ENCODE results near the gene ZNF530. TPM values are rescaled to one million over a fixed set of nuclear protein-coding genes. Genes with fewer than 3 reads are reported as not detected.

The ZNF530 gene
- total RNA-seq, 2 donors from 2014 or later: 2.5 to 4.4 TPM

GRCh38 chr19:57632987-57633831, 33.5 kb downstream of the ZNF530 start, which contains the start of gene ZNF211:
ZNF211 (plus strand) TSS chr19:57633168; CDS start chr19:57633347, 179 bp downstream.
- H3K27me3 Mint-ChIP-seq: no peaks in the 10 kb centered on the region
- peak within 1 kb of the TSS; percentile 88 for H3K27ac Mint-ChIP-seq
- peak; percentile 100 for ATAC-seq
- peaks cover 11% of the 10 kb centered on the region for H3K4me1 Mint-ChIP-seq
- H3K36me3 Mint-ChIP-seq (ENCODE audit: low read depth): peaks cover 3% of the 10 kb centered on the region
- peaks cover 3% of the 10 kb centered on the region for H3K9me3 ChIP-seq (ENCODE audit: control insufficient read depth, low read length, poor library complexity, severe bottlenecking)
- peak; percentile 66 to 76 (median 75) for DNase-seq
- H3K4me3 Mint-ChIP-seq: peak within 1 kb of the TSS; percentile 92

- DNase-seq (no peak), ATAC-seq (no peak)
- Mint-ChIP-seq H3K27ac (peak overlapping the region; percentile 88), H3K27me3 (no peaks in the 10 kb centered on the region), H3K4me1 (peaks cover 11% of the 10 kb centered on the region), H3K4me3 (peak overlapping the region; percentile 92), H3K36me3 (ENCODE audit: low read depth) (peaks cover 3% of the 10 kb centered on the region)
- H3K9me3 ChIP-seq (ENCODE audit: control insufficient read depth, low read length, poor library complexity, severe bottlenecking): peaks cover 7% of the 10 kb centered on the region
Observed at GRCh38 chr19:57633832-57634131, 34.1 kb downstream of the ZNF530 start.

GRCh38 chr19:57637379-57637778, 37.7 kb downstream of the ZNF530 start:
- no peak overlapping the region for H3K27ac Mint-ChIP-seq
- H3K9me3 ChIP-seq (ENCODE audit: control insufficient read depth, low read length, poor library complexity, severe bottlenecking): peaks cover 41% of the 10 kb centered on the region
- H3K36me3 Mint-ChIP-seq (ENCODE audit: low read depth): peaks cover 12% of the 10 kb centered on the region
- H3K27me3 Mint-ChIP-seq: no peaks in the 10 kb centered on the region
- DNase-seq (no peak), ATAC-seq (no peak)
- no peak overlapping the region for H3K4me3 Mint-ChIP-seq
- peaks cover 11% of the 10 kb centered on the region for H3K4me1 Mint-ChIP-seq

GRCh38 chr19:57641715-57642234, 42.1 kb downstream of the ZNF530 start:
- no peak for ATAC-seq
- no peaks in the 10 kb centered on the region for H3K27me3 Mint-ChIP-seq
- H3K9me3 ChIP-seq (ENCODE audit: control insufficient read depth, low read length, poor library complexity, severe bottlenecking): peaks cover 39% of the 10 kb centered on the region
- DNase-seq: no peak
- no peak overlapping the region for H3K27ac Mint-ChIP-seq
- peaks cover 8% of the 10 kb centered on the region for H3K36me3 Mint-ChIP-seq (ENCODE audit: low read depth)
- no peak overlapping the region for H3K4me3 Mint-ChIP-seq
- no peaks in the 10 kb centered on the region for H3K4me1 Mint-ChIP-seq

- Mint-ChIP-seq H3K4me3 (no peak overlapping the region), H3K4me1 (no peaks in the 10 kb centered on the region), H3K27ac (no peak overlapping the region), H3K27me3 (no peaks in the 10 kb centered on the region), H3K36me3 (ENCODE audit: low read depth) (peaks cover 8% of the 10 kb centered on the region)
- ATAC-seq: no peak
- peaks cover 39% of the 10 kb centered on the region for H3K9me3 ChIP-seq (ENCODE audit: control insufficient read depth, low read length, poor library complexity, severe bottlenecking)
- no peak for DNase-seq
Observed at GRCh38 chr19:57642396-57643046, 42.8 kb downstream of the ZNF530 start.

GRCh38 chr19:57643734-57644133, 44.0 kb downstream of the ZNF530 start:
- H3K4me3 Mint-ChIP-seq: no peak overlapping the region
- no peak overlapping the region for H3K27ac Mint-ChIP-seq
- peaks cover 8% of the 10 kb centered on the region for H3K36me3 Mint-ChIP-seq (ENCODE audit: low read depth)
- no peak for DNase-seq
- no peak for ATAC-seq
- peaks cover 36% of the 10 kb centered on the region for H3K9me3 ChIP-seq (ENCODE audit: control insufficient read depth, low read length, poor library complexity, severe bottlenecking)
- H3K4me1 Mint-ChIP-seq: no peaks in the 10 kb centered on the region
- H3K27me3 Mint-ChIP-seq: no peaks in the 10 kb centered on the region

GRCh38 chr19:57648331-57649003, 48.8 kb downstream of the ZNF530 start:
- Mint-ChIP-seq H3K4me3 (no peak overlapping the region), H3K36me3 (ENCODE audit: low read depth) (peaks cover 4% of the 10 kb centered on the region), H3K4me1 (no peaks in the 10 kb centered on the region), H3K27me3 (no peaks in the 10 kb centered on the region), H3K27ac (no peak overlapping the region)
- no peak for DNase-seq
- H3K9me3 ChIP-seq (ENCODE audit: control insufficient read depth, low read length, poor library complexity, severe bottlenecking): no peaks in the 10 kb centered on the region
- no peak for ATAC-seq

- ATAC-seq: no peak
- Mint-ChIP-seq H3K4me3 (peak overlapping the region; percentile 39), H3K4me1 (no peaks in the 10 kb centered on the region), H3K27me3 (no peaks in the 10 kb centered on the region), H3K27ac (no peak overlapping the region), H3K36me3 (ENCODE audit: low read depth) (peaks cover 6% of the 10 kb centered on the region)
- H3K9me3 ChIP-seq (ENCODE audit: control insufficient read depth, low read length, poor library complexity, severe bottlenecking): peaks cover 2% of the 10 kb centered on the region
- no peak for DNase-seq
Observed at GRCh38 chr19:57651654-57651996, 51.9 kb downstream of the ZNF530 start.

GRCh38 chr19:57653689-57654088, 54.0 kb downstream of the ZNF530 start:
- Mint-ChIP-seq H3K27ac (no peak overlapping the region), H3K27me3 (no peaks in the 10 kb centered on the region), H3K4me1 (no peaks in the 10 kb centered on the region), H3K36me3 (ENCODE audit: low read depth) (peaks cover 6% of the 10 kb centered on the region), H3K4me3 (no peak overlapping the region)
- H3K9me3 ChIP-seq (ENCODE audit: control insufficient read depth, low read length, poor library complexity, severe bottlenecking): peaks cover 2% of the 10 kb centered on the region
- no peak for ATAC-seq
- DNase-seq: no peak

GRCh38 chr19:57655443-57655842, 55.8 kb downstream of the ZNF530 start:
- no peak for DNase-seq
- Mint-ChIP-seq H3K4me1 (no peaks in the 10 kb centered on the region), H3K27me3 (peaks cover 12% of the 10 kb centered on the region), H3K4me3 (no peak overlapping the region), H3K27ac (no peak overlapping the region), H3K36me3 (ENCODE audit: low read depth) (peaks cover 6% of the 10 kb centered on the region)
- no peak for ATAC-seq
- peaks cover 2% of the 10 kb centered on the region for H3K9me3 ChIP-seq (ENCODE audit: control insufficient read depth, low read length, poor library complexity, severe bottlenecking)

GRCh38 chr19:57656346-57656745, 56.7 kb downstream of the ZNF530 start:
- Mint-ChIP-seq H3K27ac (no peak overlapping the region), H3K4me1 (no peaks in the 10 kb centered on the region), H3K27me3 (peaks cover 21% of the 10 kb centered on the region), H3K36me3 (ENCODE audit: low read depth) (peaks cover 8% of the 10 kb centered on the region), H3K4me3 (no peak overlapping the region)
- DNase-seq (no peak), ATAC-seq (no peak)
- peaks cover 5% of the 10 kb centered on the region for H3K9me3 ChIP-seq (ENCODE audit: control insufficient read depth, low read length, poor library complexity, severe bottlenecking)

Measured in T-helper 17 cell (primary cell).